Activated CD8-positive, alpha-beta memory T cell treated with anti-CD3 and anti-CD28 coated beads, Interleukin-2, amount 10 ng/mL, durations not matched to agents 7 days and 5 days (primary cell): ENCODE data around the gene FAM171A2. TPM values are rescaled to one million over a fixed set of nuclear protein-coding genes. Genes with fewer than 3 reads are reported as not detected.
"Not testable (repeated sequence)": the region's sequence is repeated elsewhere in the genome, so short reads cannot be mapped to it uniquely, and the experiment has no call there.

ENCODE experiments used
- ATAC-seq: fragments of 150-1000 bp; cut with Tn5 transposase; one replicate; pipeline ENCODE4 v1.10.0; 2021; ENCODE audit warnings: moderate library complexity
- CTCF ChIA-PET: fragments of 350-600 bp; sonication (Branson Sonifier 250); formaldehyde crosslinking; loops from one replicate; lab custom pipeline; 2021; ENCODE audit warnings: antibody characterized with exemption; lab: Charles Lee
- DNase-seq: peaks from one replicate; pipeline ENCODE4 v3.0.0-alpha.2; 2020
- H3K27ac Mint-ChIP-seq: one replicate; pipeline ENCODE4 v1.8.0; 2021; ENCODE audit warnings: mild to moderate bottlenecking, mixed read lengths
- H3K27me3 Mint-ChIP-seq: one replicate; pipeline ENCODE4 v1.8.0; 2021; ENCODE audit warnings: mixed read lengths
- H3K36me3 Mint-ChIP-seq: one replicate; pipeline ENCODE4 v1.8.0; 2021; ENCODE audit warnings: mild to moderate bottlenecking, mixed read lengths
- H3K4me1 Mint-ChIP-seq: one replicate; pipeline ENCODE4 v1.8.0; 2021; ENCODE audit warnings: mixed read lengths
- H3K4me3 Mint-ChIP-seq: one replicate; pipeline ENCODE4 v1.8.0; 2021; ENCODE audit warnings: mild to moderate bottlenecking, moderate library complexity, mixed read lengths
- H3K9me3 Mint-ChIP-seq: one replicate; pipeline ENCODE4 v1.8.0; 2022; ENCODE audit warnings: low read depth, mixed read lengths
- total RNA-seq, 2 experiments: library from RNA; stranded (reverse); gene quantifications; one replicate each; pipeline ENCODE4 v1.2.3, GENCODE V29; 2021

Gene FAM171A2
- total RNA-seq, 2 experiments from 2014 or later = 0.26 TPM; not detected in 1

DNA sequence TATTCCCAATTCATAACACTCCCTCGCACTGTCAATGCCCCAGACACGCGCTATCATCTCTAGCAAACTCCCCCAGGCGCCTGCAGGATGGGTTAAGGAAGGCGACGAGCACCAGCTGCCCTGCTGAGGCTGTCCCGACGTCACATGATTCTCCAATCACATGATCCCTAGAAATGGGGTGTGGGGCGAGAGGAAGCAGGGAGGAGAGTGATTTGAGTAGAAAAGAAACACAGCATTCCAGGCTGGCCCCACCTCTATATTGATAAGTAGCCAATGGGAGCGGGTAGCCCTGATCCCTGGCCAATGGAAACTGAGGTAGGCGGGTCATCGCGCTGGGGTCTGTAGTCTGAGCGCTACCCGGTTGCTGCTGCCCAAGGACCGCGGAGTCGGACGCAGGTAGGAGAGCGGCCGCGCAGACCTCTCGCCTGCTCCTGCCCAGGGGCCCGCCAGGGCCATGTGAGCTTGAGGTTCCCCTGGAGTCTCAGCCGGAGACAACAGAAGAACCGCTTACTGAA, 18.7 kb downstream of the FAM171A2 start, which contains the start of gene GRN:
Gene GRN (plus strand): TSS at position 364 of the 515 bp plus-strand sequence. CDS start 3,863 bp downstream, outside the sequence.
- H3K36me3 Mint-ChIP-seq = no peaks in the 10 kb centered on the region
- peak within 1 kb of the TSS; percentile 9 for H3K27ac Mint-ChIP-seq
- CTCF ChIA-PET = interaction anchor here (1.0 to 3.4 kb wide), 26 partner anchors 9 to 330 kb away, joined by 3 to 40 read pairs (median 5); partner anchors contain the start of genes FAM171A2, HDAC5 and TMEM101
- H3K4me1 Mint-ChIP-seq = peaks cover 31% of the 10 kb centered on the region
- ATAC-seq (peak; percentile 99), DNase-seq (peak; percentile 92)
- H3K27me3 Mint-ChIP-seq = peaks cover 11% of the 10 kb centered on the region
- no peaks in the 10 kb centered on the region for H3K9me3 Mint-ChIP-seq
- H3K4me3 Mint-ChIP-seq = peak within 1 kb of the TSS; percentile 82

DNA sequence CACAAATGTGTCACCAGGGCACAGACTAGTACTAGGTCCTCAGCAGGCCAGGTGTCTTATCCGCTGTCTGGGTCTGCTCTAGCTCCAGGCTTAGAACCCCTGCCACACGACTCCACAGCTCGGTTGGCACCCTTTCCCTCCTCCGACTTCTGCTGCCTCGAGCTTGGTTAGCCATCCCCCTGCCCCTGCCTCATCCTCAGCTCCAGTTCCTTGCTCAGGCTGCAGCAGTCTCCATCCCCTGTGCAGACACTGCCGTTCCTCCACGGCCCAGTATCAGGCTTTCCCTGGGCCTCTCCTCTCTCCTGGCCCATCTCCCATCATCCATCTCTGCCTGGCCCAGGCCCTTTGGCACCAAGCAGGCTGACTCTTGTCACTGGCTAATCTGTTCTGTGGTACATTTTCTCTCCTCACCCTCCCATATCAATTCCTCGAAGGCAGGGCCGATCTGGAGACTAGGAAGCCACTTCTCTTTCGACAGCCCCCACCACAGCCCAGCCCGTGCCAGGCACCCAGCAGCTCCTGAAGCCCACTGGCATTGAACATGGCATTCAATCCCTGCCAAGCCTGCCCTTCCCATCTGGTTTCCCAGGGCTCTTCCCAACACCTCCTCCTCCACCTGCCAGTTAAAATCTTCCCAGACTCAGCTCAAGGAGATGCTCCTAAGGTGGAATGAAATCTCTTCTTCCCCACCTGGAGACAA, 20.0 kb downstream of the FAM171A2 start:
- H3K4me3 Mint-ChIP-seq = no peak overlapping the region

DNA sequence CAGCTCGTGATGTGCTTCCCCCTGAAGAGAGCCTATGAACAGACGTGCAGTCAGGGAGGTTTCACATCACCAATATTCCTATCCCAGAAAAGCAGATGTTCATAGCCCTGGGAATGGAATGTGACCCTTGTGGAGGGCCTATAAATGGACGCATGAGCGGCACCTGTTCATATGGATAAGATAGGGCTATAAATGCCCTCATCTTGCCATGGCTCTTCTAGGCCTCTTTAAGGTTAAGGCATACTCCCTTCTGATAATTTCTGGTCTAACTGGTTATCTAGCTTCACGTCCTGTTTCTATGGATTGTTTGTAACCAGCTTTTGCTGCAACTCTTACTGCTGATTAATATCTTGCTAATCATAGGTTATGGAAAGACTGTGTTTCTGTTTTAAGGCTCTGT, 23.1 kb downstream of the FAM171A2 start:
- DNase-seq, H3K4me3 Mint-ChIP-seq, H3K36me3 Mint-ChIP-seq, ATAC-seq, H3K9me3 Mint-ChIP-seq, H3K27ac Mint-ChIP-seq: not testable (repeated sequence)
- CTCF ChIA-PET = interaction anchor here (0.7 to 3.0 kb wide), 3 partner anchors 10 to 199 kb away, joined by 3 to 14 read pairs (median 3); partner anchors contain the start of gene HROB
- peaks cover 10% of the 10 kb centered on the region for H3K4me1 Mint-ChIP-seq
- H3K27me3 Mint-ChIP-seq = peaks cover 17% of the 10 kb centered on the region

More for the DNA sequence above, 20.0 kb downstream of the FAM171A2 start:
- DNase-seq (no peak), ATAC-seq (no peak)
- Mint-ChIP-seq H3K36me3 (no peaks in the 10 kb centered on the region), H3K4me1 (peaks cover 29% of the 10 kb centered on the region), H3K27ac (no peak overlapping the region), H3K9me3 (no peaks in the 10 kb centered on the region), H3K27me3 (peaks cover 11% of the 10 kb centered on the region)
- CTCF ChIA-PET = interaction anchor here (2.3 to 3.4 kb wide), 5 partner anchors 12 to 133 kb away, joined by 12 to 40 read pairs (median 23); partner anchors contain the start of gene FAM171A2

DNA sequence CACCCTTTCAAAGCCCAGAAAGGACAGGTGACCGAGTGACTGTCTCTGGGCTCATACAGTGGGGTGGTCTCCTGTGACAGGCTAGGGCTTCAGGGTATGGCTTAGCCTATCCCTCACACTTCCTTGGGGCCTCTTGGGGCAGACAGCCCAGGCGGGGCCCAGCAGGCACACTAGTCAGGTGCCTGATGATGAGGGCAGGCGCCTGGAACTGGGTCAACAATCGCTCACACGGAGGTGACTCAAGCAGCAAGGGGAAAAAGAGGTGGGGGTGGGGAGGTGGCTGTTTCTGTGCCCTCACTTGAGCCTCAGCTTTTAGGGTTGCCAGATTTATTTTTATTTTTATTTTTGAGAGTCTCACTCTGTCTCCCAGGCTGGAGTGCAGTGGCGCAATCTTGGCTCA, 25.0 kb downstream of the FAM171A2 start:
- Mint-ChIP-seq H3K4me3 (no peak overlapping the region), H3K27ac (no peak overlapping the region), H3K27me3 (peaks cover 17% of the 10 kb centered on the region), H3K36me3 (no peaks in the 10 kb centered on the region), H3K4me1 (no peaks in the 10 kb centered on the region), H3K9me3 (no peaks in the 10 kb centered on the region)
- ATAC-seq = peak; percentile 36
- CTCF ChIA-PET = interaction anchor here (1.0 to 3.0 kb wide), 4 partner anchors 12 to 215 kb away, joined by 3 to 14 read pairs (median 4); partner anchors contain the start of gene HDAC5
- no peak for DNase-seq

DNA sequence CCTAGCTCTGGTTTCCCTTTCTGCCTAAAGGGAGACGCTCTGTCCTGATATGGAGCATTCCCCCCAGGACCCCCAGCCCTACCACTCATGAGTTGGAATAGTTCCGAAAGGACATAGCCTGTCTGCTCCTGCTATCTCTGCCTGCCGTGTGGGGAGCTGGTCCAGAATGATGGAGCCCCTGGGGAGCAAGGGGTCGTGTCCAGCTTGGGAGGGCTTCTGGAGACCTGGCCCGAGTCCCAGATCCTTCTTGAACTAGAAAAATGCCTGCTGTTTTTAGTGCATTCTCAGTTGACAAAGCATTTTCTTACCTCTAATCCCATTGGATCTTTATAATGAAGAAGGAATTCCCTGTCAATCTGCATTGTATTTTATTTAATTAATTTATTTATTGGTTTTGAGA, 27.7 kb downstream of the FAM171A2 start:
- H3K4me3 Mint-ChIP-seq = no peak overlapping the region
- H3K9me3 Mint-ChIP-seq = no peaks in the 10 kb centered on the region
- peaks cover 6% of the 10 kb centered on the region for H3K27me3 Mint-ChIP-seq
- H3K27ac Mint-ChIP-seq = no peak overlapping the region
- CTCF ChIA-PET = interaction anchor here (0.7 to 1.9 kb wide), 5 partner anchors 9 to 195 kb away, joined by 4 to 7 read pairs (median 5); partner anchors contain the start of gene GRN
- peaks cover 5% of the 10 kb centered on the region for H3K4me1 Mint-ChIP-seq
- ATAC-seq (no peak), DNase-seq (no peak)
- H3K36me3 Mint-ChIP-seq = no peaks in the 10 kb centered on the region

DNA sequence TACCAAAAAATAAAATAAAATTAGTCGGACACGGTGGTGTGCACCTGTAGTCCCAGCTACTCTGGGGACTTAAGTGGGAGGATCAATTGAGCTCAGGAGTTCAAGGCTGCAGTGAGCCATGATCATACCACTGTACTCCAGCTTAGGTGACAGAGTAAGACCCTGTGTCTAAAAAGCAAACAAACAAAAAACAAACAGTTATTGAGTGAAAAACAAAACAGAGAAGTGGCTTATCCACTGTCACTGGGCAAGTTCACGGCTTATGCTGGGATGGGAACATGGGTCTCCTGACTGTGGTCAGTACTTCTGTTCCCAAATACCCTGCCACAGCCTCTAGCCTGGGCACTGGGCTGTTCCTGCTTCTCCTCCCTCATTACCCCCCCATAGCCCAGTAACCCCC, 28.1 kb downstream of the FAM171A2 start:
- H3K27ac Mint-ChIP-seq = no peak overlapping the region

DNA sequence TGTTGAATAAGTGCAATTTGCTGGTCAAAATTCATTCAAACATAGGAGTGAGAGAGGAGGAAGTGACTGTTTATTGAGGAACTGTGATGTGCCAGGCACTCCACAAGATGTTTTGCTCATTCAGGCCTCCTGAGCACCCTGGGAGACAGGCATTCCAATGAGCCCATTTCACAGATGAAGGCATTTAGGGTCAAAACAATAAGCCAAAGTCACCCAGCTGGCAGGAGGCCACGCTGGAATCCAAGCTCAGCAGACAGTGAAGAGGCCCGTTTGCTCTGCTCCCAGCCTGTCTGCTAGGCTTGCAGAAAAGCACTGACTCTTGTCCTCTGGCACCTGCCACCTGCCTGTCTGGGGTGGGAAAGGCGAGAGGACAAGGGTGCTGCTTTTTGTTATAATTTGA, 28.9 kb downstream of the FAM171A2 start:
- DNase-seq = no peak
- H3K9me3 Mint-ChIP-seq = no peaks in the 10 kb centered on the region
- H3K27me3 Mint-ChIP-seq = peaks cover 6% of the 10 kb centered on the region
- no peak overlapping the region for H3K4me3 Mint-ChIP-seq
- no peak overlapping the region for H3K27ac Mint-ChIP-seq
- ATAC-seq = no peak
- peaks cover 5% of the 10 kb centered on the region for H3K4me1 Mint-ChIP-seq
- CTCF ChIA-PET = interaction anchor here (0.9 to 7.2 kb wide), 6 partner anchors 9 to 211 kb away, joined by 3 to 94 read pairs (median 4); partner anchors contain the start of gene HDAC5
- no peaks in the 10 kb centered on the region for H3K36me3 Mint-ChIP-seq

More for the DNA sequence above, 28.1 kb downstream of the FAM171A2 start:
- H3K36me3 Mint-ChIP-seq = no peaks in the 10 kb centered on the region
- H3K9me3 Mint-ChIP-seq = no peaks in the 10 kb centered on the region
- DNase-seq (no peak), ATAC-seq (no peak)
- H3K27me3 Mint-ChIP-seq = peaks cover 6% of the 10 kb centered on the region
- H3K4me1 Mint-ChIP-seq = peaks cover 5% of the 10 kb centered on the region
- CTCF ChIA-PET = interaction anchor here (0.7 to 1.9 kb wide), 6 partner anchors 10 to 194 kb away, joined by 3 to 7 read pairs (median 4); partner anchors contain the start of gene GRN
- H3K4me3 Mint-ChIP-seq = no peak overlapping the region

DNA sequence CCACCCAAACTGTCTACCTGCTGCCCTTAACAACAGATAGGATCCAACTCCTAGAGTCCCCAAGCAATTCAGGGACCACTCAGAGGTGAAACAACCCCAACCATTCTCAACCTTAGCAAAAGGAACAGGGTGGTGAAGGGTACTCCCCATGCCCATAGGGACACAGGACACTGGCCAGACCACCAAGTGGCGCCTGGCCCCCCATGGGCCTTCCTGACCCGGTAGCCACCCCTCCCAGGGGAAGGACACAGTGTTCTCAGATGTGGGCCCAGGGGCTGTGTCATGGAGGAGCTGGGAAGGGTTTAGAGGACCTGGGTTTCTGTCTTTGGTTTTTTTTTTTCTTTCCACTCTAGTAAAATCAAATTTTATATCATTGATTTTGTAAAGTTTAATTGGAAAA, 29.3 kb downstream of the FAM171A2 start:
- H3K4me3 Mint-ChIP-seq = no peak overlapping the region
- no peaks in the 10 kb centered on the region for H3K36me3 Mint-ChIP-seq

DNA sequence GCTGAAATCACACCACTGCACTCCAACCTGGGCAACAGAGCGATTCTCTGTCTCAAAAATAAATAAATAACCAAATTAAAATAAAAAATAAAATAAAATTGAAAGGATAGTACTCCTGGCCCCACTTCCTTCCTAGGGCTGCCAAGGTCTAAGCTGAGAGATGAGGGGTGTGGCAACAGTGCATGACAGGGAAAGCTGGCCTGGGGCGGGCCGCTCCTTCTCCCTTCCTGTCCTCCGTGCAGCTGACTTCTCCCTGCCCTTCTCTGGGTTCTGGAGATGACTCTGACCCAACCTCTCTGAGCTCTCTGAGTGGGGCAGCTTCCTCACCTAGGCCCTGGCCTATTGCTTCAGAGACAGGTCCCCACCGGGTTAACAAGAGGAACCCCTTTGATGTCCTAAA, 30.3 kb downstream of the FAM171A2 start:
- Mint-ChIP-seq H3K9me3 (no peaks in the 10 kb centered on the region), H3K27me3 (peaks cover 3% of the 10 kb centered on the region), H3K36me3 (no peaks in the 10 kb centered on the region), H3K4me1 (peaks cover 5% of the 10 kb centered on the region), H3K27ac (no peak overlapping the region), H3K4me3 (no peak overlapping the region)
- CTCF ChIA-PET = interaction anchor here (1.2 to 7.2 kb wide), 4 partner anchors 11 to 210 kb away, joined by 3 to 94 read pairs (median 38); partner anchors contain the start of genes GRN and HDAC5
- ATAC-seq (no peak), DNase-seq (no peak)

More for the DNA sequence above, 29.3 kb downstream of the FAM171A2 start:
- CTCF ChIA-PET = interaction anchor here (0.9 to 7.2 kb wide), 6 partner anchors 9 to 211 kb away, joined by 3 to 94 read pairs (median 4); partner anchors contain the start of gene HDAC5
- no peaks in the 10 kb centered on the region for H3K9me3 Mint-ChIP-seq
- H3K27me3 Mint-ChIP-seq = peaks cover 6% of the 10 kb centered on the region
- peaks cover 5% of the 10 kb centered on the region for H3K4me1 Mint-ChIP-seq
- ATAC-seq (no peak), DNase-seq (no peak)
- H3K27ac Mint-ChIP-seq = no peak overlapping the region

DNA sequence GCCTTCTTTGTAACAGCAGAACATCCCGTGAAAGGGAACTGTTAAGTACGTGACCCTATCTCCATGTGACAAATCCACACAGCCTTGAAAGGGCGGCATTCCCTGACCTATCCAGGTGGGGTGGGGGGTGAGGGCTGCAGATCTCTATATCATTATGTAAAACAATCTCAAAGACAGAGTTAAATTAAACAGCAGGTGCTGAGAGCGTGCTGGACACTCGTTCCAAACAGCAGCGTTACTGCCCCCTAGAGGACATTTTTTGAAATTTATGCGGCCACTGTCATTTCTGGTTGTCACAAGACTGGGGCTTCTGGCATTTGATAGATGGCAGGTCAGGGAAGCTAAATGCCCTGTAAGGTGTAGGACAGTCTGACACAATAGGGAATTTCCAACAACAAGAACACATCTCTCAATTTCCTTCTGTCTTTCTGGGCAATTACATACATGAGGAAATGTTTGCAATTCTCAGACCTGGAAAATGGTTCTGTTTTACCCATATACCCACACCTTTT, 32.3 kb downstream of the FAM171A2 start:
- Mint-ChIP-seq H3K4me3 (no peak overlapping the region), H3K9me3 (no peaks in the 10 kb centered on the region), H3K27ac (no peak overlapping the region), H3K4me1 (peaks cover 13% of the 10 kb centered on the region), H3K36me3 (no peaks in the 10 kb centered on the region), H3K27me3 (no peaks in the 10 kb centered on the region)
- peak; percentile 86 for DNase-seq
- peak; percentile 46 for ATAC-seq
- CTCF ChIA-PET = interaction anchor here (0.7 to 7.2 kb wide), 25 partner anchors 10 to 208 kb away, joined by 3 to 94 read pairs (median 6); partner anchors contain the start of genes GRN, HDAC5 and UBTF

DNA sequence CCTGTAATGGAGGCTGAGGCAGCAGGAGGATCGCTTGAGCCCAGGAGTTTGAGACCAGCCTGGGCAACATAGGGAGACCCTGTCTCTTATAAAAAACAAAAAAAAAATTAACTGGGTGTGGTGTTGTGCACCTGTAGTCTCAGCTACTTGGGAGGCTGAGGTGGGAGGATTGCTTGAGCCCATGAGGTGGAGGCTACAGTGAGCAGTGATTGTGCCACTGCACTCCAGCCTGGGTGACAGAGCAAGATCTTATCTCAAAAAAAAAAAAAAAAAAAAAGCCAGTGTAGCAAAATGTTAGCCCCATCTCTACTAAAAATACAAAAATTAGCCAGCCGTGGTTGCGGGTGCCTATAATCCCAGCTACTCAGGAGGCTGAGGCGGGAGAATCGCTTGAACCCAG, 33.4 kb downstream of the FAM171A2 start:
- DNase-seq, H3K4me3 Mint-ChIP-seq, H3K27ac Mint-ChIP-seq, H3K27me3 Mint-ChIP-seq, ATAC-seq, H3K36me3 Mint-ChIP-seq, H3K9me3 Mint-ChIP-seq: not testable (repeated sequence)
- peaks cover 17% of the 10 kb centered on the region for H3K4me1 Mint-ChIP-seq
- CTCF ChIA-PET = interaction anchor here (0.7 to 7.2 kb wide), 22 partner anchors 9 to 207 kb away, joined by 3 to 94 read pairs (median 7); partner anchors contain the start of genes GRN, HDAC5 and UBTF

DNA sequence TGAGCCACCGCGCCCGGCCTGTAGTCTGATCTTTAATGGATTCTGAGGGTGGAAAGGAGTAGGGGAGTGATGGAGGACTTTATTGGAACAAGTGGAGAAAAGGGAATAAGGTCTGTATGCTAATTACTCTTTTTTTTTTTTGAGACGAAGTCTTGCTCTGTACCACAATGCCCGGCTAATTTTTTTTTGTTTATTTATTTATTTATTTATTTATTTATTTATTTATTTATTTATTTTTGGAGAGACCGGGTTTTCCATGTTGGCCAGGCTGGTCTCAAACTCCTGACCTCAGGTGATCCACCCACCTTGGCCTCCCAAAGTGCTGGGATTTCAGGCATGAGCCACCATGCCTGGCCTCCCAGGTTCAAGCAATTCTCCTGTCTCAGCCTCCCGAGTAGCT, 34.1 kb downstream of the FAM171A2 start:
- CTCF ChIA-PET = interaction anchor here (0.8 to 7.2 kb wide), 11 partner anchors 12 to 161 kb away, joined by 3 to 94 read pairs (median 13); partner anchors contain the start of genes GRN and UBTF
- H3K27ac Mint-ChIP-seq, DNase-seq, ATAC-seq, H3K36me3 Mint-ChIP-seq, H3K27me3 Mint-ChIP-seq, H3K9me3 Mint-ChIP-seq, H3K4me3 Mint-ChIP-seq: not testable (repeated sequence)
- H3K4me1 Mint-ChIP-seq = peaks cover 17% of the 10 kb centered on the region
